Amniotic epithelial cell (primary cell): ENCODE results near the gene ARID5B.

ENCODE experiments used
- DNase-seq: peaks from one replicate; pipeline ENCODE4 v3.0.0-alpha.2; 2010; ENCODE audit warnings: low read depth

Gene ARID5B

DNA sequence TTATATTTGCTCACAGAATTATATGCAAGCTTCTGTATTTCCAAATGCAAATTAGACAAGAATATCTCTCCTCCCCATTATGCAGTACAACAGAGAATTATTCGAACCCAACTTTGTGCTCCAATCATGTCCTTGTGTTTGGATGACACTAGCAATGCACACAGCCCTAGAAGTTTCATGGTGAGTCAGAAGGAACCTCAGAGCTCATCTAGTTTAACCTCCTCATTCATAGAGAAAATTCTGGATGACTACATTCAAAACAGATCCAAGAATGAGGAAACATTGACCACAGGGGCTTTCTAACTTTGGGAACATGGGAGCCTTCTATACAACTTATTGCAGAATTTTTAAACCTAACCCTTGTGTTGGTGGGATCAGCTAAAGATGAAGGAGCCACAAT is 12.8 kb upstream of the ARID5B start:
- peak; percentile 36 for DNase-seq

GRCh38 chr10:61890430-61890829 is 11.1 kb upstream of the ARID5B start:
- no peak for DNase-seq

GRCh38 chr10:61890881-61891409 is 10.6 kb upstream of the ARID5B start:
- no peak for DNase-seq

DNA sequence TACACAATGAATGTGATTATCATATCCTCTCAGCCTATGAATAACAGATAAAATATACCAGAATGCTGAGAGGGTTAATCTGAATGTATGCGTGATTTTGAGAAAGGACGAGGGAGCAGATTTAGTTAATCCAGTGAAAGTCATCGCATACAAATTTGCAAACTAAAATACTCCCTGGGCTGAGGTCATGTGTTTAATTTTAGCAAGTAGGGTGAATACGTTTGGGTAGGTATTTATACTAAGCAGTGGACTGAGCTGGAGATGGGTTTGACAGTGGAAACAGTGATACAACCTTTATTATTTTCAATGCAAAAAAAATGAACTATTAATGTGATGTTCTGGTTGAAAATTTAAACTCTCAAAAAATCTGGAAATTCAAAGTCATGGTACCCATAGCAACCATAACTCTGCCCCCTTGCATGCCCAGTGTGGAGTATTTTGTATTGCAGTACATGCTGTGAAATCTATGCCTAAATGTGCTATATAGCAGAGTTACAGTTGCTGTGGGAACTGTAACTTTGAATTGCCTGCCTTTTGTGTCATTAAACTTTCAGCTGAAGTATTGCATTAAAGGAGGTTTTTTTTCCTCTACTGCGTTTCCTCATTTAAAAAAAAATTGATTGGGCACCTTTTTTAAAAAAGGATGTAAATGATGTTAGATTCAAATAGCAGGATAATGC is 9.5 kb upstream of the ARID5B start:
- DNase-seq, result no peak

- no peak for DNase-seq
These were observed 8.5 kb upstream of the ARID5B start for GRCh38 chr10:61892961-61893360.

- DNase-seq, result peak; percentile 34
These were observed 7.4 kb upstream of the ARID5B start for GRCh38 chr10:61894133-61894532.

GRCh38 chr10:61895898-61896600 is 5.5 kb upstream of the ARID5B start:
- no peak for DNase-seq

DNA sequence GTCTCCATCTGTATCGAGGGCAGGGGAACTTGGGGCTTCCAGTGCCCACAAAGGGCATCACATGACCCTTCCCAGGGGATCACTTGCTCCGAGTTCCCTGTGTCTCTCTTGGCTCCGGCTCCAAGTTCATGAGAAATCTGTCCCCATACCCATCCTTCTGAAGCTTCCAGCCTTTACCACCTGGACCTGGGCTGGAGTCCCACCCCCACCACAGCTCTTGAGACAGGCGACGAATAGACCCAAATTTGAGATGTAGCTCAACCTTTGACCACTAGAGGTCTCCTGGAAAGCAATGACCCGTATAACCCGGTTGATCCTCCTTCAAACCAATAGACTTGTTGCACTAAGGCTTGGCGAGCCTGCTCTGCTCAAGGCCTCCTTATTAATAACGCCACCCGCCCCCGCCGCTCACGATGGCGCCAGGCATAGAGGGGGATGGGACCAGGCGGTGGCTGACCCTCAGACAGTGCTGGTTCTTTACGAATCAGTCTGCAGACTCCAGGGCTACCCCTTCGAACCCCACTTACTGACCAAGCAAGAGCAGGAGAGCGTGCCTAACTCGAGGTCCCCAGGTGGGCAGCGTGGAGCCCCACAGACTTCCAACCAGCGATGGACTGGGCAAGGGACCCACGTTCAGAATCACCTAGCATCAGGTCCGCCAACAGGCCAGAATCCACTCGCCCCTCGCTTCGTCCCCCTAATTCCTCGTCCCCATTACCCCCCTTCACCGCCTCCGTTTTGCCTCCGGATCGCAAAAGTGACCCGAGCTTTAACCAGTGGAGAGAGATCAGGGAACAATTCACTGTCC is 4.4 kb upstream of the ARID5B start:
- peak; percentile 83 for DNase-seq

DNA sequence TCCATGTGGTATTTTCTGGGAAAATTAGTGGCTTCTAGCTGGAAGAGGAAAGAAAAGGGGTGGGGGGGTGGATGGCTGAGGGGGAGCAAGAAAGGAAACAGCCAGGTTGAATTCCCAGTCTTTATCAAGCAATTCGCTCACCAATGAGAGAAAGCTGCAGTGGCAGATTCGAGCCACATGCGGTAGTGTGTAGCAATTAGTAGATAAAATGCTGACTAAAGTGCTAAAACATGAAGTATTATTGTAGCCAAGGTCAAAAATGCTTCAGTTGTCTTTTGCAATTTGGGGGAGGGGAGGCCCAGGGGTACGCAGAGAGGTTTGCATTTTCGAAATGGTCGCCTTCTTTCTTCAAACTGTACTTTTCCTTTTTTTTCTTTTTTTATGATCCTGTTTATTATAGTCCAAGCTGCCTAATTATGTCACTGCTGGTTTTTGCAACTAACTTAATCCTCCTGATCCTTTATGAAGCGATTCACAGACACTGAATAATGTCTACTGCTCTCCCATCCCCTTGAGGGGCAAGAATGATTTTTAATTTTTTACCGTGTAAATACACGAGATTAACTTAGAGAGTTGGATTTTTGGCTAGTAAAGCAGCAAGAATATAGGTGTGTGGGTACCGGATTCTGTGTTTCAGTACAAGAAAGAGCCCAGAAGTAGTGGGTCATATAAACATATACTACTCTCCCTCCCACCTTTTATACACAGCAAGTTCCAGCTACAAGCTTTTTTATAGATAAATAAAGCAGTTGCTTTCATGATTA is 3.6 kb upstream of the ARID5B start:
- DNase-seq, result peak; percentile 73

DNA sequence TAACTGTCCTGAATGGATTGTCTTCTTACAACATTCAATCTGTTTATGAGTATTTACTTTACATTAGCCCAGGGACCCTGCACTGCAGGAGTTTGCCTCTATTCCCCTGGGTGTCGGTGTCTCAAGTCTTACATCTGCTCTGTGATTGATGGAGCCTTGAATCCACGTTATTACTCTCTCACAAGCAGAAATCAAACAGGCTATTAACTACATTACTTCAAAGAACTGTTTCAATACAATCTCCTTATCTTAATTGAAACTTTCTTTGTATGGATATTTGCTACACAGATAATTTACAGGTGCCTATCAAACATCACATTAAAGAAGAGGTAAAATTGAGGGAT is 3.1 kb upstream of the ARID5B start:
- no peak for DNase-seq

- DNase-seq, result peak; percentile 50
These were observed 2.4 kb upstream of the ARID5B start for GRCh38 chr10:61899069-61899531.

- no peak for DNase-seq
These were observed 1.9 kb upstream of the ARID5B start for GRCh38 chr10:61899663-61899996.

DNA sequence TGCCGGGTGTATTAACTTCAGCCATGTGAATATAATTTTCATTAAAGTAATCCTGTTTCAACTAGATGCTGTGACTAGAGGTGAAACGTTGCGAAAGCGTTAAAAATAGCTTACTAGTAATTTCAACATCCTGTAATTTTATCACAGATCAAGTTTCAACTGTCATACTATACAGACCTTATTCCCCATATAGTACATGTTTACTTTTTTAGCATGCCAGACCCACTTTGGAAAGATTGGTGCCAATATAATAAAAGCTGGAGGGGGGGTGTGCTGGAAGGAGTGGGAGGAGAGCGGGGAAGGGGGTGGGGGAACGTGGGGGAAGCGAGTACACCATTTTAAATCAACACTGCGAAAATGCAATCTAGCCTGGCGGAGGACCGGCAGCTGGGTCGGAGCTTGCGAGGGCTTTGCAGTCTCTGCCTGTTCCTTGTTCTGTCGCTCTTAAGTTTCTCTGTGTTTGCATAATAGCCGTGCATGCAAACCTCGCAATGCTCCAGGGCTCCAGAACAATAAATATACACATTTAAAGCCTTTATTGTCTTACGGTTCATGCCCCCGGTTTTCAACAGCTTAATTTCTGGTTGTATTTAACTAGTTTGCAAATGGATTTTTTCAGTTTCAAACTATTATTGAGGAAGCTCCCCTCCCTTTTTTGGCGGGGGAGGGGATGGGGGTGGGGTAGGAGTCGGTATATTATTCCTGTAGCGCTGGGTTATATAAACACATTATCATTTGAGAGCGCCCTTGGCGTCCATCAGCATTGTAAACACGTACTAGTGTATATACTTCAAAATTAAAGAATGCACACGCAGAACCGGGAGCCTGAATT is 1.3 kb upstream of the ARID5B start:
- peak; percentile 81 for DNase-seq

GRCh38 chr10:61901829-61902444 is 438 bp downstream of the ARID5B start:
- no peak for DNase-seq

DNA sequence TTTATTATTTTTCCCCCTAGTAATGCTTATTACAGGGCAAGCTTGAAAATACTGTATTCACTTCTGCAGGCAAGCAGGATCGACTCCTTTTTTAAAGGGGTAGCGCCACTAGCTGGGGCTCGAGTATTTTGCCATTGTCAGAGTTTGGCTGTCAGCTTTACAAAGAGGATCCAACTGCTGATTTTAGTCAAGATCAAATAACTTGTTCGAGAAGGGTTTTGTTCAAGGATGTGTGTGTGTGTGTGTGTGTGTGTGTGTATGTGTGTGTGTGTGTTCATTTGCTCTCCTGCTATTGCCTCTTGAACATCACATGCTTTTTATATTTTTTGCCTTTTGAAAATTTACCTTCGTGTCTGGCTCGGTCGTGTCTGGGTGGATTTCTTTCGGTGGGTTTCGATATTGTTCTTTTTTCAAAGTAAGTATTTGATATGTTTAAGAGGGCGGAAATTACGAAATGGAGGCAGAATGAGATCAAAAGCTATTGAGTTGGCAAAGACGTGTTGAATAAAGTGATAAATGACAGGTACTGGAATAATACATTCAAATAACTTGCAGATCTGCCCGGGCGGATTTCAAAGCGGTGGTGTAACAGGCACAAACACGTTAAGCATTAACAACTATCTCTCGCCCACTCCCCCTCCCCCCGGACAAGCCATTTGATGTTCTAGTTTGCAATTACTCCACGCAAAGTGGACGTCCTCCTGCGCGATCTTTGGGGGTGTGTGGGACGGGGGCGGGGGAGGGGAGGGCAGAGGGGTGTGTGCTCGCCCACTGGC is 1.1 kb downstream of the ARID5B start:
- DNase-seq, result peak; percentile 66

- peak; percentile 46 for DNase-seq
These were observed 1.9 kb downstream of the ARID5B start for GRCh38 chr10:61903221-61903927.

DNA sequence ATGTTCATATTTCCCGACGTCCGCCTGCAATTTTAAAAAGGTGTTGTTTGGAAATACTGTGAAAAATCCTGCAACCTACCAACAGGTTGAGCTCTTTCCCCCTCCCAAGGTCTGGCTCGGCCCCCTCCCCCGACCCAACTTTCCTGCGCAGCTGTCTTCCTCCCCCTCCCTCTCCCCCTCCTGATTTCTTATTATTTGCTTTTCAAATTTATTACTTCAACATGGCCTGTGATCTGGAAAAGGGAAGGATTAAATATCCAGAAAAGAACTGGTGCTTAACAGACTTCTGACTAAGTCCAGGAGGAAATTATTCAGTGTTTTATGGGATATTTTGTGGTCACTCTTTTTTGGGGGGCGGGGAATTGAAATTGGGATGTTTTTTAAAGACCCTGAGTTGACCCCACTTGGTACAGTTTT is 2.4 kb downstream of the ARID5B start:
- peak; percentile 31 for DNase-seq

- DNase-seq, result peak; percentile 80
These were observed 3.5 kb downstream of the ARID5B start for GRCh38 chr10:61904733-61905725.
